Liver (tissue), 9 donors: ENCODE measurements around the gene HEBP2. TPM values are rescaled to one million over a fixed set of nuclear protein-coding genes. Genes with fewer than 3 reads are reported as not detected.

Experiments used
- DNase-seq: peaks from one replicate; pipeline ENCODE4 v3.0.0-alpha.2; 2017; ENCODE audit warnings: low spot score
- H3K27ac ChIP-seq, 2 donors: one replicate each; pipeline ENCODE4 v1.7.0; 2013; ENCODE audit warnings: inconsistent platforms in 2 of 2, low read length in 2 of 2, control low read depth in 1 of 2, low read depth in 1 of 2, mild to moderate bottlenecking in 1 of 2
- H3K27me3 ChIP-seq, 4 donors: one replicate each; pipeline versions ENCODE4 v1.6.1 to v1.7.0; 2013; ENCODE audit warnings: low read length in 3 of 4, inconsistent platforms in 1 of 4, mild to moderate bottlenecking in 1 of 4, moderate library complexity in 1 of 4; ENCODE audit not compliant: control insufficient read depth in 4 of 4, insufficient read depth in 4 of 4
- H3K36me3 ChIP-seq, 4 donors: one replicate each; pipeline versions ENCODE4 v1.6.1 to v1.7.0; 2013; ENCODE audit warnings: low read length in 3 of 4, mild to moderate bottlenecking in 3 of 4, low read depth in 1 of 4, moderate library complexity in 1 of 4; ENCODE audit not compliant: control insufficient read depth in 4 of 4, insufficient read depth in 3 of 4
- H3K4me1 ChIP-seq, 4 donors: one replicate each; pipeline versions ENCODE4 v1.6.1 to v1.7.0; 2013; ENCODE audit warnings: low read length in 3 of 4, mild to moderate bottlenecking in 3 of 4, moderate library complexity in 1 of 4; ENCODE audit not compliant: control insufficient read depth in 4 of 4, insufficient read depth in 4 of 4
- H3K4me3 ChIP-seq, 3 donors: one replicate each; pipeline versions ENCODE4 v1.6.1 to v1.7.0; 2013; ENCODE audit warnings: low read length in 3 of 3, control low read depth in 1 of 3, low read depth in 1 of 3, mild to moderate bottlenecking in 1 of 3
- H3K9ac ChIP-seq, 2 donors: one replicate each; pipeline ENCODE4 v1.7.0; 2013; ENCODE audit warnings: low read length in 2 of 2, mild to moderate bottlenecking in 2 of 2, moderate library complexity in 2 of 2, control low read depth in 1 of 2, low read depth in 1 of 2
- H3K9me3 ChIP-seq, 4 donors: one replicate each; pipeline versions ENCODE4 v1.6.1 to v1.7.0; 2013; ENCODE audit warnings: low read length in 3 of 4; ENCODE audit not compliant: control insufficient read depth in 4 of 4
- CTCF ChIP-seq: fragments of 150-350 bp; IDR thresholded peaks from 2 replicates; pipeline ENCODE4 v1.5.1; 2017; ENCODE audit warnings: improper control_type of control experiment, low read depth, low read length; ENCODE audit not compliant: missing input control
- EGR1 ChIP-seq, 2 donors: IDR thresholded peaks; 2 replicates each; pipeline ENCODE4 v1.6.1; 2016 to 2018; ENCODE audit warnings: antibody characterized with exemption in 2 of 2, low read depth in 2 of 2
- FOXA1 ChIP-seq: IDR thresholded peaks from 2 replicates; pipeline ENCODE4 v1.6.1; 2016; ENCODE audit warnings: antibody characterized with exemption
- HNF4A ChIP-seq, 2 donors: conservative IDR thresholded peaks; 2 replicates each; pipeline ENCODE4 v1.6.1; 2016; ENCODE audit warnings: antibody characterized with exemption in 2 of 2, mild to moderate bottlenecking in 2 of 2
- HNF4G ChIP-seq: IDR thresholded peaks from 2 replicates; pipeline ENCODE4 v1.6.1; 2016; ENCODE audit warnings: antibody characterized with exemption
- JUND ChIP-seq, 2 donors: IDR thresholded peaks; 2 replicates each; pipeline ENCODE4 v1.6.1; 2016; ENCODE audit warnings: antibody characterized with exemption in 2 of 2
- MAX ChIP-seq: IDR thresholded peaks from 2 replicates; pipeline ENCODE4 v1.6.1; 2016; ENCODE audit warnings: antibody characterized with exemption
- NR2F2 ChIP-seq: IDR thresholded peaks from 2 replicates; pipeline ENCODE4 v1.6.1; 2016; ENCODE audit warnings: antibody characterized with exemption
- RAD21 ChIP-seq, 2 donors: IDR thresholded peaks; 2 replicates each; pipeline ENCODE4 v1.6.1; 2016; ENCODE audit warnings: antibody characterized with exemption in 2 of 2, mild to moderate bottlenecking in 2 of 2
- REST ChIP-seq: IDR thresholded peaks from 2 replicates; pipeline ENCODE4 v1.6.1; 2016; ENCODE audit warnings: antibody characterized with exemption, mild to moderate bottlenecking
- RXRA ChIP-seq, 2 donors: IDR thresholded peaks; 2 replicates each; pipeline ENCODE4 v1.6.1; 2017 to 2018; ENCODE audit warnings: antibody characterized with exemption in 2 of 2, mild to moderate bottlenecking in 1 of 2
- SP1 ChIP-seq: IDR thresholded peaks from 2 replicates; pipeline ENCODE4 v1.6.1; 2018; ENCODE audit warnings: antibody characterized with exemption, mild to moderate bottlenecking
- TAF1 ChIP-seq: conservative IDR thresholded peaks from 2 replicates; pipeline ENCODE4 v1.6.1; 2016; ENCODE audit warnings: antibody characterized with exemption, mild to moderate bottlenecking
- YY1 ChIP-seq: IDR thresholded peaks from 2 replicates; pipeline ENCODE4 v1.6.1; 2016; ENCODE audit warnings: antibody characterized with exemption, mild to moderate bottlenecking
- WGBS: extraction: QIAGEN DNeasy Blood & Tissue Kit; methylation state at CpG from one replicate; pipeline ENCODE4 v1.1.7; 2013; 5-methylcytosine and 5-hydroxymethylcytosine counted together
- polyA plus RNA-seq, 2 donors: library from polyadenylated mRNA; stranded (reverse) in 1 of 2; unstranded in 1 of 2; fragments of 200-250 nt in 1 of 2; fragments of >200 nt in 1 of 2; fragmentation: Nextera tagmentation in 1 of 2; extraction: Ambion mirVana in 1 of 2; gene quantifications; one replicate each; pipeline versions ENCODE4 v1.2.1 to v1.2.3, GENCODE V29; 2013 to 2015
- total RNA-seq, 2 donors: library from RNA; depleted of rRNA; stranded (reverse); fragments of >200 nt; gene quantifications; one replicate each; pipeline ENCODE4 v1.2.3, GENCODE V29; 2014
- TF ChIP-seq, protein P1 (sequence below): IDR thresholded peaks from 2 replicates; pipeline ENCODE4 v1.6.1; 2016; ENCODE audit warnings: antibody characterized with exemption
- donor health status: healthy.
- donor health status: healthy.
- donor health status: healthy.
- donor health status: healthy.
- donor health status: healthy.

Gene HEBP2
- total and polyA plus RNA-seq, 4 donors = 5.6 to 58.0 (median 16.8) TPM

- 97% methylated on average over 3 of the region's 3 CpGs for WGBS
- H3K36me3 ChIP-seq = peaks cover 0 to 14% (median 11%) of the 10 kb centered on the region in 4 donors
- H3K9ac ChIP-seq = no peak overlapping the region
Observed at GRCh38 chr6:138418118-138418742, 14.2 kb downstream of the HEBP2 start.

GRCh38 chr6:138419766-138420165 is 15.7 kb downstream of the HEBP2 start:
- Histone ChIP-seq H3K4me1 (peaks cover 1 to 38% (median 14%) of the 10 kb centered on the region in 4 donors), H3K4me3 (no peak overlapping the region), H3K9ac (no peak overlapping the region), H3K9me3 (no peaks in the 10 kb centered on the region), H3K36me3 (peaks cover 5 to 7% (median 5%) of the 10 kb centered on the region in 4 donors), H3K27me3 (no peaks in the 10 kb centered on the region), H3K27ac (peak overlapping the region; percentile 2 to 36)
- TF ChIP-seq RXRA (IDR thresholded peaks at IDR 0.05) = peak; percentile 94 to 96
- no peak for TF ChIP-seq EGR1 (IDR thresholded peaks at IDR 0.05; ENCODE audit: low read depth in 2 of 2)
- peak; percentile 92 for TF ChIP-seq HNF4G
- TF ChIP-seq HNF4A (conservative IDR thresholded peaks at IDR 0.05) = peak; percentile 97 to 98
- TF ChIP-seq RAD21 (IDR thresholded peaks at IDR 0.05) = peak; percentile 19 to 35
- TF ChIP-seq SP1 = peak; percentile 70
- peak in 1 of 2 donors; percentile 16 for TF ChIP-seq JUND (IDR thresholded peaks at IDR 0.05)
- no peak for TF ChIP-seq MAX
- TF ChIP-seq NR2F2 = peak; percentile 27
- DNase-seq = no peak
- 68% methylated on average over 3 of the region's 3 CpGs for WGBS

More at GRCh38 chr6:138418118-138418742, 14.2 kb downstream of the HEBP2 start:
- Histone ChIP-seq H3K27me3 (no peaks in the 10 kb centered on the region), H3K4me1 (peaks cover 1 to 28% (median 11%) of the 10 kb centered on the region in 4 donors), H3K9me3 (no peaks in the 10 kb centered on the region), H3K4me3 (no peak overlapping the region), H3K27ac (no peak overlapping the region)
- no peak for DNase-seq
- TF ChIP-seq HNF4A (conservative IDR thresholded peaks at IDR 0.05) (no peak), FOXA1 (no peak), HNF4G (no peak), YY1 (no peak), RXRA (IDR thresholded peaks at IDR 0.05) (no peak), EGR1 (IDR thresholded peaks at IDR 0.05; ENCODE audit: low read depth in 2 of 2) (no peak)

GRCh38 chr6:138420356-138420755 is 16.3 kb downstream of the HEBP2 start:
- Histone ChIP-seq H3K36me3 (peaks cover 4 to 7% (median 5%) of the 10 kb centered on the region in 4 donors), H3K9ac (no peak overlapping the region), H3K27ac (peak overlapping the region; percentile 57 to 73), H3K9me3 (no peaks in the 10 kb centered on the region), H3K4me1 (peaks cover 1 to 38% (median 14%) of the 10 kb centered on the region in 4 donors), H3K4me3 (no peak overlapping the region), H3K27me3 (no peaks in the 10 kb centered on the region)
- DNase-seq = no peak
- WGBS = 99% methylated on average over 4 of the region's 4 CpGs
- no peak for TF ChIP-seq YY1
- TF ChIP-seq TAF1 = no peak

- peaks cover 4 to 14% (median 5%) of the 10 kb centered on the region in 4 donors for H3K36me3 ChIP-seq
- H3K4me1 ChIP-seq = peaks cover 1 to 38% (median 14%) of the 10 kb centered on the region in 4 donors
- H3K4me3 ChIP-seq = no peak overlapping the region
- H3K9ac ChIP-seq = no peak overlapping the region
- peak overlapping the region; percentile 57 to 73 for H3K27ac ChIP-seq
- H3K9me3 ChIP-seq = no peaks in the 10 kb centered on the region
- no peak for DNase-seq
- no peaks in the 10 kb centered on the region for H3K27me3 ChIP-seq
- WGBS = 83% methylated on average over 6 of the region's 6 CpGs
- TF ChIP-seq YY1 (no peak), CTCF (no peak), RAD21 (IDR thresholded peaks at IDR 0.05) (no peak), MAX (no peak), REST (no peak), NR2F2 (no peak)
- TF ChIP-seq, protein P1, sequence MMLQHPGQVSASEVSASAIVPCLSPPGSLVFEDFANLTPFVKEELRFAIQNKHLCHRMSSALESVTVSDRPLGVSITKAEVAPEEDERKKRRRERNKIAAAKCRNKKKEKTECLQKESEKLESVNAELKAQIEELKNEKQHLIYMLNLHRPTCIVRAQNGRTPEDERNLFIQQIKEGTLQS = no peak
Observed at GRCh38 chr6:138421089-138421488, 17.1 kb downstream of the HEBP2 start.
